Liver (tissue), 9 donors: Measurements from ENCODE around the gene DDIT4. TPM values are rescaled to one million over a fixed set of nuclear protein-coding genes. Genes with fewer than 3 reads are reported as not detected.
A peak's percentile ranks its signal among the peaks of the same experiment; 100 is the strongest.

Source experiments
- DNase-seq: peaks from one replicate; pipeline ENCODE4 v3.0.0-alpha.2; 2017; ENCODE audit warnings: low spot score
- H3K27ac ChIP-seq, 2 donors: one replicate each; pipeline ENCODE4 v1.7.0; 2013; ENCODE audit warnings: inconsistent platforms in 2 of 2, low read length in 2 of 2, control low read depth in 1 of 2, low read depth in 1 of 2, mild to moderate bottlenecking in 1 of 2
- H3K27me3 ChIP-seq, 4 donors: one replicate each; pipeline versions ENCODE4 v1.6.1 to v1.7.0; 2013; ENCODE audit warnings: low read length in 3 of 4, inconsistent platforms in 1 of 4, mild to moderate bottlenecking in 1 of 4, moderate library complexity in 1 of 4; ENCODE audit not compliant: control insufficient read depth in 4 of 4, insufficient read depth in 4 of 4
- H3K36me3 ChIP-seq, 4 donors: one replicate each; pipeline versions ENCODE4 v1.6.1 to v1.7.0; 2013; ENCODE audit warnings: low read length in 3 of 4, mild to moderate bottlenecking in 3 of 4, low read depth in 1 of 4, moderate library complexity in 1 of 4; ENCODE audit not compliant: control insufficient read depth in 4 of 4, insufficient read depth in 3 of 4
- H3K4me1 ChIP-seq, 4 donors: one replicate each; pipeline versions ENCODE4 v1.6.1 to v1.7.0; 2013; ENCODE audit warnings: low read length in 3 of 4, mild to moderate bottlenecking in 3 of 4, moderate library complexity in 1 of 4; ENCODE audit not compliant: control insufficient read depth in 4 of 4, insufficient read depth in 4 of 4
- H3K4me3 ChIP-seq, 3 donors: one replicate each; pipeline versions ENCODE4 v1.6.1 to v1.7.0; 2013; ENCODE audit warnings: low read length in 3 of 3, control low read depth in 1 of 3, low read depth in 1 of 3, mild to moderate bottlenecking in 1 of 3
- H3K9ac ChIP-seq, 2 donors: one replicate each; pipeline ENCODE4 v1.7.0; 2013; ENCODE audit warnings: low read length in 2 of 2, mild to moderate bottlenecking in 2 of 2, moderate library complexity in 2 of 2, control low read depth in 1 of 2, low read depth in 1 of 2
- H3K9me3 ChIP-seq, 4 donors: one replicate each; pipeline versions ENCODE4 v1.6.1 to v1.7.0; 2013; ENCODE audit warnings: low read length in 3 of 4; ENCODE audit not compliant: control insufficient read depth in 4 of 4
- EGR1 ChIP-seq, 2 donors: IDR thresholded peaks; 2 replicates each; pipeline ENCODE4 v1.6.1; 2016 to 2018; ENCODE audit warnings: antibody characterized with exemption in 2 of 2, low read depth in 2 of 2
- FOXA1 ChIP-seq: IDR thresholded peaks from 2 replicates; pipeline ENCODE4 v1.6.1; 2016; ENCODE audit warnings: antibody characterized with exemption
- FOXA2 ChIP-seq: IDR thresholded peaks from 2 replicates; pipeline ENCODE4 v1.6.1; 2016; ENCODE audit warnings: antibody characterized with exemption
- GABPA ChIP-seq, 2 donors: IDR thresholded peaks in 1 of 2; conservative IDR thresholded peaks in 1 of 2; 2 replicates each; pipeline ENCODE4 v1.6.1; 2016; ENCODE audit warnings: antibody characterized with exemption in 2 of 2, mild to moderate bottlenecking in 1 of 2, moderate library complexity in 1 of 2
- HNF4A ChIP-seq, 2 donors: conservative IDR thresholded peaks; 2 replicates each; pipeline ENCODE4 v1.6.1; 2016; ENCODE audit warnings: antibody characterized with exemption in 2 of 2, mild to moderate bottlenecking in 2 of 2
- HNF4G ChIP-seq: IDR thresholded peaks from 2 replicates; pipeline ENCODE4 v1.6.1; 2016; ENCODE audit warnings: antibody characterized with exemption
- JUND ChIP-seq, 2 donors: IDR thresholded peaks; 2 replicates each; pipeline ENCODE4 v1.6.1; 2016; ENCODE audit warnings: antibody characterized with exemption in 2 of 2
- NR2F2 ChIP-seq: IDR thresholded peaks from 2 replicates; pipeline ENCODE4 v1.6.1; 2016; ENCODE audit warnings: antibody characterized with exemption
- RAD21 ChIP-seq, 2 donors: IDR thresholded peaks; 2 replicates each; pipeline ENCODE4 v1.6.1; 2016; ENCODE audit warnings: antibody characterized with exemption in 2 of 2, mild to moderate bottlenecking in 2 of 2
- RXRA ChIP-seq, 2 donors: IDR thresholded peaks; 2 replicates each; pipeline ENCODE4 v1.6.1; 2017 to 2018; ENCODE audit warnings: antibody characterized with exemption in 2 of 2, mild to moderate bottlenecking in 1 of 2
- SP1 ChIP-seq: IDR thresholded peaks from 2 replicates; pipeline ENCODE4 v1.6.1; 2018; ENCODE audit warnings: antibody characterized with exemption, mild to moderate bottlenecking
- TAF1 ChIP-seq: conservative IDR thresholded peaks from 2 replicates; pipeline ENCODE4 v1.6.1; 2016; ENCODE audit warnings: antibody characterized with exemption, mild to moderate bottlenecking
- YY1 ChIP-seq: IDR thresholded peaks from 2 replicates; pipeline ENCODE4 v1.6.1; 2016; ENCODE audit warnings: antibody characterized with exemption, mild to moderate bottlenecking
- WGBS: extraction: QIAGEN DNeasy Blood & Tissue Kit; methylation state at CpG from one replicate; pipeline ENCODE4 v1.1.7; 2013; 5-methylcytosine and 5-hydroxymethylcytosine counted together
- polyA plus RNA-seq, 2 donors: library from polyadenylated mRNA; stranded (reverse) in 1 of 2; unstranded in 1 of 2; fragments of 200-250 nt in 1 of 2; fragments of >200 nt in 1 of 2; fragmentation: Nextera tagmentation in 1 of 2; extraction: Ambion mirVana in 1 of 2; gene quantifications; one replicate each; pipeline versions ENCODE4 v1.2.1 to v1.2.3, GENCODE V29; 2013 to 2015
- total RNA-seq, 2 donors: library from RNA; depleted of rRNA; stranded (reverse); fragments of >200 nt; gene quantifications; one replicate each; pipeline ENCODE4 v1.2.3, GENCODE V29; 2014
- TF ChIP-seq, protein P1 (sequence below): IDR thresholded peaks from 2 replicates; pipeline ENCODE4 v1.6.1; 2016; ENCODE audit warnings: antibody characterized with exemption
- TF ChIP-seq, protein P2 (sequence below): IDR thresholded peaks from 2 replicates; pipeline ENCODE4 v1.6.1; 2016; ENCODE audit warnings: antibody characterized with exemption
- TF ChIP-seq, protein P3 (sequence below): fragments of 150-350 bp; IDR thresholded peaks from 2 replicates; pipeline ENCODE4 v1.5.1; 2017; ENCODE audit warnings: improper control_type of control experiment, low read depth, low read length; ENCODE audit not compliant: missing input control
- TF ChIP-seq, protein P4 (sequence below): IDR thresholded peaks from 2 replicates; pipeline ENCODE4 v1.6.1; 2016; ENCODE audit warnings: antibody characterized with exemption
- TF ChIP-seq, protein P5 (sequence below): IDR thresholded peaks from 2 replicates; pipeline ENCODE4 v1.6.1; 2016; ENCODE audit warnings: antibody characterized with exemption, mild to moderate bottlenecking
- donor health status: healthy.
- donor health status: healthy.
- donor health status: healthy.
- donor health status: healthy.
- donor health status: healthy.

DDIT4 gene
- total and polyA plus RNA-seq, 4 donors: 18.4 to 69.0 (median 43.7) TPM

DNA sequence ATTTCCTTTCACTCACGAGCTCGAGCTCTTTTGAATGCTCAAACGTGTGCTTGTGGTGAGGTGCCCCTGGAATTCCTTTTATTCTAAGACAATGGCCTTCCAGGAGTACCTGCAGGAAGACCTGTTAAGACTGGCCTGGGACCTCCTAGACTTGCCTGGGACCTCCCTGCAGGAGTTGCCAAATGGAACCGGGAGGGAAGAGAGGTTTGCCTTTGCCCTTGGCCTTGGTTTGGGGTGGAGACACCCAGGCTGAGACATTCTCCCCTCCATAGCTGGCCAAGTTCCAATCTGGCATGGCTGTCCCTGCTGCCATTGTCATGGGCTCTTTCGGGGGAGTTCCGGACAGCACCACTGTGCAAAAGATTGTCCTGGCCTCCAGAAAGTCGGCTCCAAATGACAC, 41.3 kb downstream of the DDIT4 start:
- Histone ChIP-seq H3K9ac (no peak overlapping the region), H3K27ac (peak overlapping the region; percentile 91), H3K27me3 (no peaks in the 10 kb centered on the region), H3K36me3 (no peaks in the 10 kb centered on the region), H3K4me1 (peaks cover 16 to 48% (median 39%) of the 10 kb centered on the region in 4 donors), H3K9me3 (no peaks in the 10 kb centered on the region), H3K4me3 (no peak overlapping the region)
- no peak for DNase-seq
- TF ChIP-seq FOXA1 (no peak), GABPA (IDR thresholded peaks at IDR 0.05 in 1 of 2, conservative IDR thresholded peaks at IDR 0.05 in 1 of 2) (no peak), HNF4A (conservative IDR thresholded peaks at IDR 0.05) (no peak)
- TF ChIP-seq, protein P1, sequence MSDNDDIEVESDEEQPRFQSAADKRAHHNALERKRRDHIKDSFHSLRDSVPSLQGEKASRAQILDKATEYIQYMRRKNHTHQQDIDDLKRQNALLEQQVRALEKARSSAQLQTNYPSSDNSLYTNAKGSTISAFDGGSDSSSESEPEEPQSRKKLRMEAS: no peak
- TF ChIP-seq, protein P2, sequence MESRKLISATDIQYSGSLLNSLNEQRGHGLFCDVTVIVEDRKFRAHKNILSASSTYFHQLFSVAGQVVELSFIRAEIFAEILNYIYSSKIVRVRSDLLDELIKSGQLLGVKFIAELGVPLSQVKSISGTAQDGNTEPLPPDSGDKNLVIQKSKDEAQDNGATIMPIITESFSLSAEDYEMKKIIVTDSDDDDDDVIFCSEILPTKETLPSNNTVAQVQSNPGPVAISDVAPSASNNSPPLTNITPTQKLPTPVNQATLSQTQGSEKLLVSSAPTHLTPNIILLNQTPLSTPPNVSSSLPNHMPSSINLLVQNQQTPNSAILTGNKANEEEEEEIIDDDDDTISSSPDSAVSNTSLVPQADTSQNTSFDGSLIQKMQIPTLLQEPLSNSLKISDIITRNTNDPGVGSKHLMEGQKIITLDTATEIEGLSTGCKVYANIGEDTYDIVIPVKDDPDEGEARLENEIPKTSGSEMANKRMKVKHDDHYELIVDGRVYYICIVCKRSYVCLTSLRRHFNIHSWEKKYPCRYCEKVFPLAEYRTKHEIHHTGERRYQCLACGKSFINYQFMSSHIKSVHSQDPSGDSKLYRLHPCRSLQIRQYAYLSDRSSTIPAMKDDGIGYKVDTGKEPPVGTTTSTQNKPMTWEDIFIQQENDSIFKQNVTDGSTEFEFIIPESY: no peak
- WGBS: 56% methylated on average over 7 of the region's 7 CpGs

DNA sequence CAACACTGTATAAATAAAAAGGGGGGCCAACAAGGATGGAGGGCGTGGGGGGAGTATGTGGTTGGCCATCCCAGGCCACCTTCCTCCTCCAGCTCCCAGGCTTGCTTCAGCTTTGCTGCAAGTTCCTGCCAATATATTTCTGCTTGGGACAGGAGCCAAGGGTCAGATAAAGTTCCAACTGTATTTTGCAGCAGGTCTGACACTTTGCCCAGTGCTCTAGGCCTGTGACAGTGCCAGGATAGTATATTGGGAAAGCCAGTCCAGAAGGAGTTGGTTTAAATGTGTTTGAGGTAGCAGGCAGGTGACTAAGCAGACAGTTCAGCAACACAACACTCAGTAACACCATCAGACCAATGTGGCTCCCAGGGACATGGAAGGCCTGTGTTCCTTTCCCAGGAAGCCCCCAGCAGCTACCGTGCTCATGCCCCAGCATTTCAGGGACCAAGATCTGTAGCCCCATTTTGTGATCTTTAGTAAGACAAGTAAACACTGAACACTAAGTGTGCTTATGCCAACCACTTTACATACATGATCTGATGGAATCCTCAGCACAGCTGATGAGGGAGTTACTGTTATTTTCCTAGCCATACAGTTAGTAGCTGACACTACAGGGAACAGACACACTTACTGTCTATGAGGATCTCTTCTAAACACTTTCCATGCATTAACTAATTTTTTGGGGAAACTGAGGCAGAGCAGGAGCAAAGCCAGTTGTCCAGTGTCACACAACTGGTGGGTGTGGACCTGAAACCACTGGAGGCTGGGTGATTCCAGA, 42.1 kb downstream of the DDIT4 start:
- TF ChIP-seq JUND (IDR thresholded peaks at IDR 0.05): peak; percentile 79 to 91
- TF ChIP-seq YY1: peak; percentile 88
- peak; percentile 95 for TF ChIP-seq SP1
- TF ChIP-seq RAD21 (IDR thresholded peaks at IDR 0.05): peak; percentile 63 to 73
- TF ChIP-seq, protein P3, sequence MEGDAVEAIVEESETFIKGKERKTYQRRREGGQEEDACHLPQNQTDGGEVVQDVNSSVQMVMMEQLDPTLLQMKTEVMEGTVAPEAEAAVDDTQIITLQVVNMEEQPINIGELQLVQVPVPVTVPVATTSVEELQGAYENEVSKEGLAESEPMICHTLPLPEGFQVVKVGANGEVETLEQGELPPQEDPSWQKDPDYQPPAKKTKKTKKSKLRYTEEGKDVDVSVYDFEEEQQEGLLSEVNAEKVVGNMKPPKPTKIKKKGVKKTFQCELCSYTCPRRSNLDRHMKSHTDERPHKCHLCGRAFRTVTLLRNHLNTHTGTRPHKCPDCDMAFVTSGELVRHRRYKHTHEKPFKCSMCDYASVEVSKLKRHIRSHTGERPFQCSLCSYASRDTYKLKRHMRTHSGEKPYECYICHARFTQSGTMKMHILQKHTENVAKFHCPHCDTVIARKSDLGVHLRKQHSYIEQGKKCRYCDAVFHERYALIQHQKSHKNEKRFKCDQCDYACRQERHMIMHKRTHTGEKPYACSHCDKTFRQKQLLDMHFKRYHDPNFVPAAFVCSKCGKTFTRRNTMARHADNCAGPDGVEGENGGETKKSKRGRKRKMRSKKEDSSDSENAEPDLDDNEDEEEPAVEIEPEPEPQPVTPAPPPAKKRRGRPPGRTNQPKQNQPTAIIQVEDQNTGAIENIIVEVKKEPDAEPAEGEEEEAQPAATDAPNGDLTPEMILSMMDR: no peak
- peak; percentile 93 to 98 for TF ChIP-seq RXRA (IDR thresholded peaks at IDR 0.05)
- peak in 1 of 2 donors; percentile 64 for TF ChIP-seq GABPA (IDR thresholded peaks at IDR 0.05 in 1 of 2, conservative IDR thresholded peaks at IDR 0.05 in 1 of 2)
- peak; percentile 52 for TF ChIP-seq TAF1
- TF ChIP-seq, protein P4, sequence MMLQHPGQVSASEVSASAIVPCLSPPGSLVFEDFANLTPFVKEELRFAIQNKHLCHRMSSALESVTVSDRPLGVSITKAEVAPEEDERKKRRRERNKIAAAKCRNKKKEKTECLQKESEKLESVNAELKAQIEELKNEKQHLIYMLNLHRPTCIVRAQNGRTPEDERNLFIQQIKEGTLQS: no peak
- peak in 1 of 2 donors; percentile 9 for TF ChIP-seq EGR1 (IDR thresholded peaks at IDR 0.05; ENCODE audit: low read depth in 2 of 2)
- peak; percentile 71 for TF ChIP-seq FOXA2
- peak; percentile 85 for TF ChIP-seq NR2F2
- TF ChIP-seq, protein P1: peak; percentile 91
- TF ChIP-seq, protein P2: peak; percentile 92
- TF ChIP-seq HNF4A (conservative IDR thresholded peaks at IDR 0.05): peak; percentile 89 to 91
- peak; percentile 65 for TF ChIP-seq HNF4G
- TF ChIP-seq, protein P5, sequence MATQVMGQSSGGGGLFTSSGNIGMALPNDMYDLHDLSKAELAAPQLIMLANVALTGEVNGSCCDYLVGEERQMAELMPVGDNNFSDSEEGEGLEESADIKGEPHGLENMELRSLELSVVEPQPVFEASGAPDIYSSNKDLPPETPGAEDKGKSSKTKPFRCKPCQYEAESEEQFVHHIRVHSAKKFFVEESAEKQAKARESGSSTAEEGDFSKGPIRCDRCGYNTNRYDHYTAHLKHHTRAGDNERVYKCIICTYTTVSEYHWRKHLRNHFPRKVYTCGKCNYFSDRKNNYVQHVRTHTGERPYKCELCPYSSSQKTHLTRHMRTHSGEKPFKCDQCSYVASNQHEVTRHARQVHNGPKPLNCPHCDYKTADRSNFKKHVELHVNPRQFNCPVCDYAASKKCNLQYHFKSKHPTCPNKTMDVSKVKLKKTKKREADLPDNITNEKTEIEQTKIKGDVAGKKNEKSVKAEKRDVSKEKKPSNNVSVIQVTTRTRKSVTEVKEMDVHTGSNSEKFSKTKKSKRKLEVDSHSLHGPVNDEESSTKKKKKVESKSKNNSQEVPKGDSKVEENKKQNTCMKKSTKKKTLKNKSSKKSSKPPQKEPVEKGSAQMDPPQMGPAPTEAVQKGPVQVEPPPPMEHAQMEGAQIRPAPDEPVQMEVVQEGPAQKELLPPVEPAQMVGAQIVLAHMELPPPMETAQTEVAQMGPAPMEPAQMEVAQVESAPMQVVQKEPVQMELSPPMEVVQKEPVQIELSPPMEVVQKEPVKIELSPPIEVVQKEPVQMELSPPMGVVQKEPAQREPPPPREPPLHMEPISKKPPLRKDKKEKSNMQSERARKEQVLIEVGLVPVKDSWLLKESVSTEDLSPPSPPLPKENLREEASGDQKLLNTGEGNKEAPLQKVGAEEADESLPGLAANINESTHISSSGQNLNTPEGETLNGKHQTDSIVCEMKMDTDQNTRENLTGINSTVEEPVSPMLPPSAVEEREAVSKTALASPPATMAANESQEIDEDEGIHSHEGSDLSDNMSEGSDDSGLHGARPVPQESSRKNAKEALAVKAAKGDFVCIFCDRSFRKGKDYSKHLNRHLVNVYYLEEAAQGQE: peak; percentile 86
- peak; percentile 69 for TF ChIP-seq FOXA1
- peak overlapping the region; percentile 91 for H3K27ac ChIP-seq
- H3K36me3 ChIP-seq: no peaks in the 10 kb centered on the region
- WGBS: 7% methylated on average over 2 of the region's 2 CpGs
- no peak overlapping the region for H3K4me3 ChIP-seq
- H3K27me3 ChIP-seq: no peaks in the 10 kb centered on the region
- H3K9me3 ChIP-seq: no peaks in the 10 kb centered on the region
- DNase-seq: no peak
- H3K9ac ChIP-seq: peak overlapping the region; percentile 4 to 14
- peaks cover 15 to 51% (median 46%) of the 10 kb centered on the region in 4 donors for H3K4me1 ChIP-seq
